AG09319 (cell line): Measurements from ENCODE around the gene MRGPRG.

Experiments
- DNase-seq: peaks from one replicate; pipeline ENCODE4 v3.0.0-alpha.2; 2010; ENCODE audit warnings: low read depth; ENCODE audit errors: extremely low read depth
- CTCF ChIP-seq: IDR thresholded peaks from 2 replicates; pipeline ENCODE4 v1.5.1; 2011; ENCODE audit warnings: low read depth, mild to moderate bottlenecking, inconsistent platforms, low read length, moderate library complexity

MRGPRG gene

GRCh38 chr11:3192511-3193372 is 25.9 kb downstream of the MRGPRG start:
- TF ChIP-seq CTCF: no peak
- no peak for DNase-seq

- no peak for TF ChIP-seq CTCF
Observed at GRCh38 chr11:3191586-3192324, 26.9 kb downstream of the MRGPRG start.

GRCh38 chr11:3190600-3190999 is 28.0 kb downstream of the MRGPRG start:
- DNase-seq: no peak
- no peak for TF ChIP-seq CTCF

More at GRCh38 chr11:3191586-3192324, 26.9 kb downstream of the MRGPRG start:
- DNase-seq: no peak

- no peak for DNase-seq
- TF ChIP-seq CTCF: no peak
Observed at GRCh38 chr11:3189886-3190583, 28.6 kb downstream of the MRGPRG start.

GRCh38 chr11:3189196-3189843 is 29.3 kb downstream of the MRGPRG start:
- no peak for TF ChIP-seq CTCF
- no peak for DNase-seq

GRCh38 chr11:3188496-3189195 is 30.0 kb downstream of the MRGPRG start:
- DNase-seq: no peak
- no peak for TF ChIP-seq CTCF
